NCI-H1694 treated with DMSO at 0.1 percent for 48 hours (cell line): ENCODE results near the gene CBX8.

Experiments used
- DNase-seq: peaks from one replicate; lab custom pipeline; 2025; lab: John Stamatoyannopoulos, UW

Gene CBX8

GRCh38 chr17:79819534-79820276 lies 22.8 kb upstream of the CBX8 start:
- no peak for DNase-seq

- no peak for DNase-seq
These were observed 22.2 kb upstream of the CBX8 start for GRCh38 chr17:79819085-79819484.

- DNase-seq, result no peak
These were observed 21.3 kb upstream of the CBX8 start for GRCh38 chr17:79818026-79818758.

- DNase-seq, result no peak
These were observed 19.1 kb upstream of the CBX8 start for GRCh38 chr17:79815836-79816461.

GRCh38 chr17:79814974-79815835 lies 18.3 kb upstream of the CBX8 start:
- no peak for DNase-seq

- DNase-seq, result no peak
These were observed 17.5 kb upstream of the CBX8 start for GRCh38 chr17:79814127-79814973.

GRCh38 chr17:79813297-79814126 lies 16.6 kb upstream of the CBX8 start:
- no peak for DNase-seq

- peak; percentile 40 for DNase-seq
These were observed 15.7 kb upstream of the CBX8 start for GRCh38 chr17:79812353-79813258.

GRCh38 chr17:79811868-79812352 lies 15.0 kb upstream of the CBX8 start:
- peak; percentile 50 for DNase-seq

- DNase-seq, result peak; percentile 86
These were observed 14.4 kb upstream of the CBX8 start for GRCh38 chr17:79811011-79811867.

GRCh38 chr17:79810130-79811010 lies 13.5 kb upstream of the CBX8 start:
- DNase-seq, result peak; percentile 87

GRCh38 chr17:79809530-79810129 lies 12.8 kb upstream of the CBX8 start:
- DNase-seq, result no peak

GRCh38 chr17:79808763-79809529 lies 12.1 kb upstream of the CBX8 start:
- DNase-seq, result peak; percentile 28

GRCh38 chr17:79806863-79807720 lies 10.2 kb upstream of the CBX8 start:
- no peak for DNase-seq

- DNase-seq, result no peak
These were observed 9.5 kb upstream of the CBX8 start for GRCh38 chr17:79806446-79806760.
